Measurements from ENCODE around the gene ACCS. TPM values are rescaled to one million over a fixed set of nuclear protein-coding genes. Genes with fewer than 3 reads are reported as not detected.
A peak's percentile ranks its signal among the peaks of the same experiment; 100 is the strongest.

The ACCS gene
- total RNA-seq, 4 donors from 2014 or later = 7.7 to 21.7 (median 12.1) TPM

DNA sequence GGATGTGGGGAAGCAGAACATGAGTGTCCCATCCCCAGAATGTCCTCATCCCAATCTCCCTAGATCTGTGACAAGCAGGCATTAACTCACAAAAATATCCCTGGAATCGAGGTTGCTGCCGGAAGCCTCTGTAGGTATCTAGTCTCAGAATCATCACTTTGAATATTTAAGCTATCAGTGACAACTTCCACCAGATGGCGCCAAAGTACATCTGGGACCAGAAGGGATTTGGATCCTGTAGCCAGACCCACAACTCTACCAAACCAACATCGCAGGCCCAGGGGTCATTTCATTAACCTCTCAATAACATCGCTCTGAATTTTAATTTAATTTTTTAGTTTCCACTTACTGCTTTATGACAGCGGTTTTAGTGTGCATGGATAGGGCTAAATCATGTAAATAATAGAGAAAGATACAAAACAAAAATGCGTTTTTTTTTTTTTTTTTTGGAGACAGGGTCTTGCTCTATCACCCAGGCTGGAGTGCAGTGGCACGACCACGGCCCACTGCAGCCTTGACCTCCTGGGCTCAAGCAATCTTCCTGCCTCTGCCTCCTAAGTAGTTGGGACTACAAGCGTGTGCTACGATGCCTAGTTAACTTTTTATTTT, 28.3 kb downstream of the ACCS start:
- H3K4me3 ChIP-seq (ENCODE audit: low read depth, poor library complexity, severe bottlenecking) = no peak overlapping the region
- WGBS, 2 donors = 25 to 28% methylated on average over 11 of the region's 11 CpGs
- intact Hi-C loops (cut with DNase I; ENCODE audit: low total_unique reads) = loop anchor here (5.0 kb wide), 1 partner anchor 443 kb away; no protein-coding TSS in a partner anchor
- DNase-seq (ENCODE audit: low spot score in 2 of 2) = peak; percentile 85 to 95
- TF ChIP-seq, protein P1, sequence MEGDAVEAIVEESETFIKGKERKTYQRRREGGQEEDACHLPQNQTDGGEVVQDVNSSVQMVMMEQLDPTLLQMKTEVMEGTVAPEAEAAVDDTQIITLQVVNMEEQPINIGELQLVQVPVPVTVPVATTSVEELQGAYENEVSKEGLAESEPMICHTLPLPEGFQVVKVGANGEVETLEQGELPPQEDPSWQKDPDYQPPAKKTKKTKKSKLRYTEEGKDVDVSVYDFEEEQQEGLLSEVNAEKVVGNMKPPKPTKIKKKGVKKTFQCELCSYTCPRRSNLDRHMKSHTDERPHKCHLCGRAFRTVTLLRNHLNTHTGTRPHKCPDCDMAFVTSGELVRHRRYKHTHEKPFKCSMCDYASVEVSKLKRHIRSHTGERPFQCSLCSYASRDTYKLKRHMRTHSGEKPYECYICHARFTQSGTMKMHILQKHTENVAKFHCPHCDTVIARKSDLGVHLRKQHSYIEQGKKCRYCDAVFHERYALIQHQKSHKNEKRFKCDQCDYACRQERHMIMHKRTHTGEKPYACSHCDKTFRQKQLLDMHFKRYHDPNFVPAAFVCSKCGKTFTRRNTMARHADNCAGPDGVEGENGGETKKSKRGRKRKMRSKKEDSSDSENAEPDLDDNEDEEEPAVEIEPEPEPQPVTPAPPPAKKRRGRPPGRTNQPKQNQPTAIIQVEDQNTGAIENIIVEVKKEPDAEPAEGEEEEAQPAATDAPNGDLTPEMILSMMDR (IDR thresholded peaks at IDR 0.05) = no peak
- TF ChIP-seq POLR2A (IDR thresholded peaks at IDR 0.05) = no peak

DNA sequence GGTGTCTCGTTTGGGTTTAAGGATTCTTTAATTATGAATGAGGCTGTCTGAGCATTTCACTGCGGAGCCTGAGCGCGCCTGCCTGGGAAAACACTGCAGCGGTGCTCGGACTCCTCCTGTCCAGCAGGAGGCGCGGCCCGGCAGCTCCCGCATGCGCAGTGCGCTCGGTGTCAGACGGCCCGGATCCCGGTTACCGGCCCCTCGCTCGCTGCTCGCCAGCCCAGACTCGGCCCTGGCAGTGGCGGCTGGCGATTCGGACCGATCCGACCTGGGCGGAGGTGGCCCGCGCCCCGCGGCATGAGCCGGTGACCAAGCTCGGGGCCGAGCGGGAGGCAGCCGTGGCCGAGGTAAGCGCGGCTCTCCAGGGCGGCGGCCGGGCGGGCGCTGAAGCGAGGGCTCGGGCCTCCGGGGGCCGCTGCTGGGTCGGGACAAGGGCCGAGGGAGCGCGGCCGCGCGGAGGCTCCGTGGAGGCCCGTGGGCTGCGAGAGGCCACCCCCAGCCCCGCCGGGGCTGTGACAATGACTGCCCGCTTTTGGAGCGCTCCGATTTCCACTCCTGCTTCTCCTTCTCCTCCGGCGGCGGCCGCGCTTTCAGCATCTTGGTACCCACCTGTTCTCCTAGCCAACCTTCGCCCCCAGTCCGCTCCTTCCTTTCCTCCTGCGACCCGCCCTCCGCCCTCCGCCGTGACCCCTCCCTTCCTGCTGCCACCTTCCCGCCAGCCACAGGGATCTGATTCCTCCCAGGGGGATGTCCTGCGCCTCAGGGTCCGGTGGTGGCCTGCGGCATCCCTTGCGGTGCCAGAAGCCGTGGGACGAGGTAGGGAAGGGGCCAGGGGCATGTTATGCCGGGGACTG, 29.7 kb downstream of the ACCS start, which contains the start of gene EXT2:
Gene EXT2, plus strand, starts transcription at position 173 of the 854 bp plus-strand sequence. CDS start 12,035 bp downstream, outside the sequence.
- WGBS, 2 donors = 0% methylated on average over 40 to 75 of the region's 83 CpGs
- intact Hi-C loops (cut with DNase I; ENCODE audit: low total_unique reads) = no loop called here
- H3K4me3 ChIP-seq (ENCODE audit: low read depth, poor library complexity, severe bottlenecking) = peak within 1 kb of the TSS; percentile 71
- DNase-seq (ENCODE audit: low spot score in 2 of 2) = peak; percentile 75 to 98
- no peak for TF ChIP-seq POLR2A (IDR thresholded peaks at IDR 0.05)
- TF ChIP-seq, protein P1 (IDR thresholded peaks at IDR 0.05) = no peak

DNA sequence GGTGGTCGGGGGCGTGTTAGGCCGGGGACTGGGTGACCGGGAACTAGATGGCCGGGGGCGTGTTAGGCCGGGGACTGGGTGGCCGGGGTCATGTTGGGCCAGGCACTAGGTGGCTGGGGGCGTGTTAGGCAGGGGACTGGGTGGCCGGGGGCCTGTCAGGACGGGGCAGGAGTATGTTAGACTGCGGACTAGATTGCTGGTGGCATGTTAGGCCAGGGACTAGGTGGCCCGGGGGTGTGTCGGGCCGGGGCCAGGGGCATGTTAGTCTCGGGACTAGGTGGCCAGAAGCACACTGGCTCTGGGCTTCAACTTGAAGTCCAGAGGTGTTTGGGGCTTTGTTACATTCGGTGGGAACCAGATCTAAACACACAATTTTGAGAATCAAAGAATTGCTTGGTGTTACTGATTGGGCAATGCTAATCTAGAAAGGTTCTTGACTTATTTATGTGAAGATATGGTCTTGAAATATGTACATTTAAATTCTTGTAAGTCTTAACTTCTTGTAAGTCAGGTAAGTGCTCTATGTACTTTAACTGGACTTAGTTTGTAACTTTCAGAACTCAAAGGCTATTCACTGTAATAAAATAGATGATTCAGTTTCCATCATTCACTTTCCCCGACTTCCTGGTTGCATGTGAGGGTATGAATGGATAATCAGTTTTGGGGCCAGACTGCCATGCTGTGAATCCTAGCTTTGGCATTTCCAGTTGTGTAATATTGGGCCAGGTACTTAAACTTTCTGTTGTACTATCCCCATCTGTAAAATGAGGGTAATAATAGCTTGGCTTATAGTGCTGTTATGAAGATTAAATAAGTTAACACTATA, 30.5 kb downstream of the ACCS start:
- intact Hi-C loops (cut with DNase I; ENCODE audit: low total_unique reads) = no loop called here
- TF ChIP-seq, protein P1 (IDR thresholded peaks at IDR 0.05) = no peak
- no peak for TF ChIP-seq POLR2A (IDR thresholded peaks at IDR 0.05)
- WGBS, 2 donors = 11 to 12% methylated on average over 18 of the region's 18 CpGs
- peak overlapping the region; percentile 71 for H3K4me3 ChIP-seq (ENCODE audit: low read depth, poor library complexity, severe bottlenecking)
- DNase-seq (ENCODE audit: low spot score in 2 of 2) = no peak

DNA sequence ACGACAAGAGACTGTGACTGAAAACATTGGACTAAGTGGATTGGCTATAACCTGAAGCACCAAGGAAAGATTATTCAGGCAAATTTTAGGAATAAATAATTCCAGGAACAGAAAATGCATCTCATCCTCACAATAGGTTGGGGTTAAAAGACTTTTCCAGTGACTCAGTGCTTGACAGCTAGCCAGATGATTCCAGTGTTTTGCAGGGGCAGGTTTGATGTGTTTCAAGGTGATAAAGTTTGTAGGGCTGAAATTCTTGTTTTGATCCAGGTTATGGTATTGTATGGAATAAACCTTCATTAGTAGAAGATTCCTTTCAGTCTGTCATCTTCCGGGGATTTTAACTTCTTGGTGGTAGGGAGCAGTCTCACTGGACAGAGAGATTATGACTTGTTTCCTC, 31.8 kb downstream of the ACCS start:
- intact Hi-C loops (cut with DNase I; ENCODE audit: low total_unique reads) = no loop called here
- TF ChIP-seq, protein P1 (IDR thresholded peaks at IDR 0.05) = no peak
- no peak for DNase-seq (ENCODE audit: low spot score in 2 of 2)
- no peak overlapping the region for H3K4me3 ChIP-seq (ENCODE audit: low read depth, poor library complexity, severe bottlenecking)
- 57 to 59% methylated on average over 2 of the region's 2 CpGs for WGBS, 2 donors

DNA sequence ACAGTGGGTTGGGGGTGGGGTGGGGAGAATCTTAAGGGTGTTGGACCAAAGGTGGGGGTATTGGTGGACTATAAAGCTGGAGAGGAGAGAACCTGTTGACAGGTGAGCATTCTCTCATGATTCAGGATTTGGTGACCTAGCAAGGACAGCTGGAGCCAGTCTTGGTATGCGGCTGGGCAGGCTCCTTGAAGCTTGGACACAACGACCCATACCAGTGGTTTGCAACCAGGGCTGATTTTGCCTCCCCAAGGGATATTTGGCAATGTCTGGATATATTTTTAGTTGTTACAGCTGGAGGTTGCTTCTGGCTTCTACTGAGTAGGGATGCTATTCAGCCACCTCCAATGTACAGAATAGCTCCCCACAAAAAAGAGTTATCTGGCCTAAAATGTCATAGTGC, 35.0 kb downstream of the ACCS start:
- no peak for DNase-seq (ENCODE audit: low spot score in 2 of 2)
- no peak overlapping the region for H3K4me3 ChIP-seq (ENCODE audit: low read depth, poor library complexity, severe bottlenecking)
- intact Hi-C loops (cut with DNase I; ENCODE audit: low total_unique reads) = no loop called here
- 81 to 84% methylated on average over 2 of the region's 2 CpGs for WGBS, 2 donors
- no peak for TF ChIP-seq POLR2A (IDR thresholded peaks at IDR 0.05)
- TF ChIP-seq, protein P1 (IDR thresholded peaks at IDR 0.05) = no peak

Measured in lower leg skin (tissue), 4 donors.